IMR-90 (cell line): Measurements from ENCODE around the gene NTNG2. TPM values are rescaled to one million over a fixed set of nuclear protein-coding genes. Genes with fewer than 3 reads are reported as not detected.

Experiments used
- ATAC-seq: fragments of 200-7000 bp; cut with Tn5 transposase; 2 replicates; pipeline ENCODE4 v1.9.1; 2020; ENCODE audit warnings: low read depth, mild to moderate bottlenecking, moderate library complexity
- BruUV-seq: library from RNA; stranded (reverse); fragments of 400-500 nt; replicated peaks from 2 replicates; lab custom pipeline; 2021; lab: Mats Ljungman, UMichigan
- CTCF ChIA-PET: fragments of 300-600 bp; formaldehyde crosslinking; extraction: SDS; loops from one replicate; lab custom pipeline; 2021; ENCODE audit warnings: antibody characterized with exemption; lab: Yijun Ruan, JAX
- POLR2A ChIA-PET: fragments of 300-600 bp; sonication (Branson Sonifier 250); formaldehyde crosslinking; loops from one replicate; lab custom pipeline; 2022; ENCODE audit warnings: antibody characterized with exemption; ENCODE audit not compliant: unreplicated experiment; lab: Charles Lee
- DNase-seq: peaks from one replicate; pipeline ENCODE4 v3.0.0; 2013
- H2AFZ ChIP-seq: replicated peaks from 2 replicates; pipeline ENCODE3; 2013; ENCODE audit warnings: low read length, mild to moderate bottlenecking; ENCODE audit not compliant: poor library complexity
- H2AK5ac ChIP-seq: 2 replicates; pipeline ENCODE4 v1.6.1; 2013; ENCODE audit warnings: low read depth, low read length, inconsistent platforms
- H2AK9ac ChIP-seq: replicated peaks from 2 replicates; pipeline ENCODE3; 2013; ENCODE audit warnings: mild to moderate bottlenecking, low read depth, low read length, moderate library complexity; ENCODE audit not compliant: poor library complexity
- H2BK120ac ChIP-seq: 2 replicates; pipeline ENCODE4 v1.6.1; 2013; ENCODE audit warnings: low read depth, low read length, inconsistent platforms
- H2BK15ac ChIP-seq: 3 replicates; pipeline ENCODE4 v1.6.1; 2013; ENCODE audit warnings: low read depth, low read length, inconsistent platforms
- H2BK20ac ChIP-seq: 2 replicates; pipeline ENCODE4 v1.6.1; 2013; ENCODE audit warnings: low read depth, mild to moderate bottlenecking, inconsistent platforms, low read length, moderate library complexity
- H2BK5ac ChIP-seq: 2 replicates; pipeline ENCODE4 v1.6.1; 2013; ENCODE audit warnings: mild to moderate bottlenecking, low read depth, low read length, inconsistent platforms; ENCODE audit not compliant: poor library complexity, severe bottlenecking
- H3K14ac ChIP-seq: replicated peaks from 2 replicates; pipeline ENCODE4 v1.6.1; 2013; ENCODE audit warnings: low read depth, low read length, inconsistent platforms
- H3K18ac ChIP-seq: 2 replicates; pipeline ENCODE4 v1.6.1; 2013; ENCODE audit warnings: low read depth, low read length, control low read depth
- H3K23ac ChIP-seq: 2 replicates; pipeline ENCODE4 v1.6.1; 2013; ENCODE audit warnings: low read depth, low read length, inconsistent platforms
- H3K27ac ChIP-seq: 2 replicates; pipeline ENCODE4 v1.5.1; 2013; ENCODE audit warnings: mild to moderate bottlenecking, control low read depth, low read length; ENCODE audit not compliant: insufficient read depth
- H3K27me3 ChIP-seq: 2 replicates; pipeline ENCODE4 v1.6.1; 2013; ENCODE audit warnings: low read length; ENCODE audit not compliant: control insufficient read depth, insufficient read depth
- H3K36me3 ChIP-seq: 2 replicates; pipeline ENCODE4 v1.6.1; 2013; ENCODE audit warnings: low read length, mixed read lengths; ENCODE audit not compliant: control insufficient read depth, insufficient read depth
- H3K4ac ChIP-seq: 2 replicates; pipeline ENCODE4 v1.6.1; 2013; ENCODE audit warnings: low read depth, low read length, inconsistent platforms
- H3K4me1 ChIP-seq: 2 replicates; pipeline ENCODE4 v1.6.1; 2013; ENCODE audit warnings: low read length, mixed read lengths; ENCODE audit not compliant: control insufficient read depth, insufficient read depth
- H3K4me2 ChIP-seq: 2 replicates; pipeline ENCODE4 v1.6.1; 2013; ENCODE audit warnings: low read depth, mild to moderate bottlenecking, control low read depth, low read length, moderate library complexity
- H3K4me3 ChIP-seq: 2 replicates; pipeline ENCODE4 v1.5.1; 2013; ENCODE audit warnings: low read depth, mild to moderate bottlenecking, control low read depth, low read length, moderate library complexity; ENCODE audit not compliant: insufficient read depth
- H3K56ac ChIP-seq: 2 replicates; pipeline ENCODE4 v1.6.1; 2013; ENCODE audit warnings: low read length, inconsistent platforms; ENCODE audit not compliant: insufficient read depth; ENCODE audit errors: extremely low read depth
- H3K79me1 ChIP-seq, 2 experiments: 2 replicates each; pipeline ENCODE4 v1.6.1; 2013; ENCODE audit warnings: low read length in 2 of 2, inconsistent platforms in 1 of 2, low read depth in 1 of 2
- H3K9ac ChIP-seq: 2 replicates; pipeline ENCODE4 v1.6.1; 2013; ENCODE audit warnings: low read depth, low read length, control low read depth
- H3K9me1 ChIP-seq: 2 replicates; pipeline ENCODE4 v1.6.1; 2013; ENCODE audit warnings: low read length, inconsistent platforms; ENCODE audit not compliant: insufficient read depth
- H3K9me3 ChIP-seq: 2 replicates; pipeline ENCODE4 v1.6.1; 2013; ENCODE audit warnings: low read length; ENCODE audit not compliant: control insufficient read depth, insufficient read depth
- H4K20me1 ChIP-seq: 2 replicates; pipeline ENCODE4 v1.6.1; 2013; ENCODE audit warnings: low read length, inconsistent platforms; ENCODE audit not compliant: insufficient read depth
- H4K5ac ChIP-seq: 2 replicates; pipeline ENCODE4 v1.6.1; 2013; ENCODE audit warnings: mild to moderate bottlenecking, low read depth, low read length, control low read depth
- H4K8ac ChIP-seq, 2 experiments: 2 replicates each; pipeline ENCODE4 v1.6.1; 2013; ENCODE audit warnings: low read depth in 2 of 2, low read length in 2 of 2, control low read depth in 1 of 2, inconsistent platforms in 1 of 2
- H4K91ac ChIP-seq: 2 replicates; pipeline ENCODE4 v1.6.1; 2013; ENCODE audit warnings: low read depth, low read length, inconsistent platforms; ENCODE audit not compliant: insufficient read depth
- CEBPB ChIP-seq: IDR thresholded peaks from 2 replicates; pipeline ENCODE4 v1.6.1; 2012; ENCODE audit warnings: low read depth, low read length, improper control_type of control experiment
- ELK1 ChIP-seq: fragments of 150-350 bp; IDR thresholded peaks from 2 replicates; pipeline ENCODE4 v1.6.1; 2016; ENCODE audit warnings: low read depth, mild to moderate bottlenecking, low read length, moderate library complexity, borderline replicate concordance
- MAZ ChIP-seq: IDR thresholded peaks from 2 replicates; pipeline ENCODE4 v1.6.1; 2012; ENCODE audit warnings: low read depth, mild to moderate bottlenecking, low read length, improper control_type of control experiment, moderate library complexity, borderline replicate concordance
- NFE2L2 ChIP-seq: fragments of 150-350 bp; IDR thresholded peaks from 2 replicates; pipeline ENCODE4 v1.6.1; 2016; ENCODE audit warnings: low read depth, mild to moderate bottlenecking, low read length
- RAD21 ChIP-seq: IDR thresholded peaks from 2 replicates; pipeline ENCODE4 v1.6.1; 2012; ENCODE audit warnings: low read length, improper control_type of control experiment
- RCOR1 ChIP-seq: IDR thresholded peaks from 2 replicates; pipeline ENCODE4 v1.6.1; 2012; ENCODE audit warnings: mild to moderate bottlenecking, low read length, improper control_type of control experiment; ENCODE audit not compliant: insufficient replicate concordance
- SMC3 ChIP-seq: fragments of 150-350 bp; IDR thresholded peaks from 2 replicates; pipeline ENCODE4 v1.6.1; 2016; ENCODE audit warnings: low read depth, mild to moderate bottlenecking, antibody characterized with exemption, low read length, moderate library complexity
- WGBS, 2 experiments: methylation state at CpG; one replicate each; pipeline versions ENCODE4 v1.1.5 to v1.1.7; 2013; ENCODE audit warnings: missing lambda C conversion rate in 2 of 2; ENCODE audit not compliant: insufficient read length in 1 of 2; ENCODE audit errors: extremely low coverage in 2 of 2; 5-methylcytosine and 5-hydroxymethylcytosine counted together
- dilution Hi-C: fragments of 300-500 bp; cut with HindIII; formaldehyde crosslinking; loops from one replicate; pipeline ENCODE4 v1.14.3; 2018; ENCODE audit warnings: low sequenced_read_pairs; ENCODE audit not compliant: unreplicated experiment
- in situ Hi-C: fragments of 300-500 bp; cut with MboI; formaldehyde crosslinking; loops from 3 replicates; pipeline ENCODE4 v1.14.3; 2019; ENCODE audit warnings: low sequenced_read_pairs, inconsistent platforms, mixed read lengths
- intact Hi-C: fragments of 100-400 bp; cut with micrococcal nuclease; formaldehyde crosslinking; loops from 2 replicates; pipeline ENCODE4 v1.10.0; 2022
- polyA plus RNA-seq, 3 experiments: library from polyadenylated mRNA; depleted of rRNA; stranded (reverse); fragments of >200 nt; gene quantifications; 2 replicates each; pipeline ENCODE4 v1.2.3, GENCODE V29; 2012; ENCODE audit warnings: low replicate concordance in 1 of 3
- total RNA-seq: library from RNA; depleted of rRNA; stranded (reverse); fragments of >200 nt; gene quantifications from 2 replicates; pipeline ENCODE4 v1.2.3, GENCODE V29; 2012

The NTNG2 gene
- total and polyA plus RNA-seq, 2 of the 4 experiments (the other 2 are of a cell fraction): 0.54 to 0.84 TPM

- no peak for DNase-seq
- H3K27me3 ChIP-seq: peaks cover 87% of the 10 kb centered on the region
- no peak overlapping the region for H2BK120ac ChIP-seq
- no peaks in the 10 kb centered on the region for H3K79me1 ChIP-seq
- no peak overlapping the region for H3K14ac ChIP-seq
- no peak overlapping the region for H3K4me2 ChIP-seq
- no peak overlapping the region for H2BK20ac ChIP-seq
- H3K56ac ChIP-seq: no peak overlapping the region
- H4K8ac ChIP-seq: no peak overlapping the region
- in situ Hi-C loops: no loop called here
- intact Hi-C loops: no loop called here
- no peaks in the 10 kb centered on the region; the same call in 1 of the 2 replicates for H4K20me1 ChIP-seq
- H3K36me3 ChIP-seq: no peaks in the 10 kb centered on the region
- no peak overlapping the region for H3K4ac ChIP-seq
- no peak overlapping the region for H3K18ac ChIP-seq
- 5% methylated on average over 3 of the region's 5 CpGs; no CpG with 5 or more reads in 1 of the 2 experiments for WGBS, 2 experiments
- H3K23ac ChIP-seq: no peak overlapping the region
- ChIA-PET CTCF (interaction anchor here (0.7 kb wide), 1 partner anchor 202 kb away, joined by 3 read pairs; no protein-coding TSS in a partner anchor), POLR2A (no interaction called here)
- peaks cover 2% of the 10 kb centered on the region; the same call in 1 of the 2 replicates for H3K4me1 ChIP-seq
- no peak overlapping the region for H3K4me3 ChIP-seq
- H2BK5ac ChIP-seq: no peak overlapping the region
- H4K91ac ChIP-seq: no peak overlapping the region
- no TSS peak for BruUV-seq
- no peak overlapping the region for H2AFZ ChIP-seq
- H3K9me1 ChIP-seq: no peaks in the 10 kb centered on the region
- dilution Hi-C loops: no loop called here
- H4K5ac ChIP-seq: no peak overlapping the region
- no peak for ATAC-seq
- no peak for TF ChIP-seq ELK1
- no peak for TF ChIP-seq NFE2L2
- no peak for TF ChIP-seq CEBPB
- no peak for TF ChIP-seq SMC3
- TF ChIP-seq RCOR1: no peak
- no peak for TF ChIP-seq MAZ
- no peak for TF ChIP-seq RAD21
- H2AK5ac ChIP-seq: no peak overlapping the region
- H3K27ac ChIP-seq: no peak overlapping the region
- no peak overlapping the region for H3K9ac ChIP-seq
- H2BK15ac ChIP-seq: no peak overlapping the region
- H3K9me3 ChIP-seq: no peaks in the 10 kb centered on the region
- no peak overlapping the region for H2AK9ac ChIP-seq
These were observed 5.6 kb upstream of the NTNG2 start for GRCh38 chr9:132156262-132156661.
